GM18951 (cell line): ENCODE data around the gene TBPL1.

ENCODE experiments used
- POLR2A ChIP-seq: IDR thresholded peaks from 4 replicates; pipeline ENCODE4 v1.6.1; 2011; ENCODE audit warnings: mild to moderate bottlenecking; ENCODE audit not compliant: insufficient read length, insufficient read depth; ENCODE audit errors: extremely low read depth
- in situ Hi-C: fragments of 300-500 bp; cut with MboI; formaldehyde crosslinking; loops from one replicate; pipeline ENCODE4 v1.12.0; 2022; ENCODE audit warnings: low sequenced_read_pairs, mixed read lengths, inconsistent platforms; ENCODE audit not compliant: unreplicated experiment

TBPL1 gene

DNA sequence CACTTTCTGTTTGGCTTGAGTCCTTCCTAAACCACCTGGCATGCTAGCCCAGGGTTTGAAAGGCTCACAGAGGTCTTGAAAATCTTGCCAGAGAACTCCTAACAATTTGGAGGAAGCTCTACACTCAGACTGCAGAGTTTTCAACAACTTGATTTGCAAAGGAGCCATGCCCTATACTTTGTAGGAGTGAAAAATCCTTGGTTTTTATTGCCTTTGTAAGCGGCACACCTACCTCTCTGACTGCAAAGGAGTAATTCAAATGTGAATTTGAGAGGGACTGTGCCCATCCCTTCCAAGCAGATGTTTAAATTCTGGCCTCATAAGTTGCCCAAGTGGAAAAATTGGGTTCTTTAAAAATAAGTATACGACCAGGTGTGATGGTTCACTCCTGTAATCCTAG is 58.0 kb downstream of the TBPL1 start:
- TF ChIP-seq POLR2A: no peak
- in situ Hi-C loops: no loop called here

DNA sequence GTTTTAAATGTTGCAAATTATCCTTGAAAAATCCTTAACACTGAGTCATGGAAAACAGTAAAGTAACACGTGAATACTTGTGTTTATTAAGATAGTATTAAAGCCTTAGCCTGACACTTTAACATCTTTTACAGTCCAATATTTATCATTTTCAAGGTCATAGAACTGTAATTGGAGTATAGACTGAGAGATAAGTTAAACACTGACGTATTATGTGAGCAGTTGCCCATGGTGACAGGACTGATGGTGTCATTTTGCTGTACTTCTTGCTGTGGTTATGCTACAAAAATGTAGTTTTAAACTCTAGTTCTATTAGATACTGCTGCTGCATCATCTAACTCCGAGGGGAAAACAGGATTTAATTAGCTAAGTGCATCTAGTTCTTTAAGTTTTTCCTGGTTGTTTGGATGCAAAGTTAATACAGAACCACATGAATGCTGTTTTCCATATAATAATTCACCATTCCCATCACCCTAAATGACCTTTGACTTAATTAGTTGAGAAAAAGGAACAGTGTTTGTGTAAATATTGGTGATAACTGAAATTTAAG is 61.6 kb downstream of the TBPL1 start:
- in situ Hi-C loops: no loop called here
- no peak for TF ChIP-seq POLR2A

DNA sequence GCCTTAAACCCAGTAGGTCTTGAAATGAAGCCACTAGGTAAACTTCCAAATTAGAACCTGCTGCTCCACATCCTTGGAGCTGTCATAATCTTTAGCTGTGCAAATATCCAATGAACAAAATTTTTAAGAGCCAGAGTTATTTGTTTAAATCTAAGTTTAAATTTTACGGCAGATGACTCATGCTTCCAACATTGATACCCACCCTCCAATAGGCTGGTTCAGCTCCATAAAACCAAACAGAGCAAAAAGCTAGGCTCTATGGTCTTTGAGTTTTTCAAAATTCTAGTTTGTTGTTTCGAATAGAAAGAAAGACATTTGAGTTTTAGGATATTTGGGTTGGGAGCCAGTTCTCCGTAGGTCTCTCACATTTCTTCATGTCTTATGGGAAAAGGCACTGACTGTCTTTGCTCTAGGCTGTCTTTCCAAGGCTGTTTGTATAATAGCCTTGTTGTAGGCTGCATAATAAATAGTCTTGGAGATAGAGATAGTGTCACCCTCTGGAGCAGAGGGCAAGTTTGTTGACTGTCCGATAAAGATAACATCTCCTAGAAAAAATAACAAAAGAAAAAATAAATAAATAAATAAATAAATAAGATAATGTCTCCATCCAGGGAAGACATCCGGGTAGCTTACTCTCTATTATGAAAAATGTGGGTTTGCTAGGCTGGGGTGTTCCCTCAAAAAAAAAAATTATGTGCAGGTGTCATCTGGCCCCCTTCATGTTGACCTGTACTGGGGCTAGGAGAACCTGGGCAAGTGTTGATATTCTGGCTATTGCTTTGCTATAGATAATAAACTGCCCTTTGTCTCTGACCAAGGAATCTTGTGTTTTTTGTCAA is 62.9 kb downstream of the TBPL1 start:
- no peak for TF ChIP-seq POLR2A
- in situ Hi-C loops: no loop called here

DNA sequence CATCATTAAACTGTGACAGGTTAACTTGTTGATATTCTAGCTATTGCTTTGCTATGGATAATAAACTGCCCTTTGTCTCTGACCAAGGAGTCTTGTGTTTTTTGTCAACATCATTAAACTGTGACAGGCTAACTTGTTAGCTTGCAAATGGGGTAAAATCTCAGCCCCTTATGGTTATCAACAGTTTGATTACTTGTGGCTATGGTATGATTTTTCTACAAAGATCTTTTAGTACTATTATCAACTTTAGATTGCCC is 63.5 kb downstream of the TBPL1 start:
- in situ Hi-C loops: no loop called here
- TF ChIP-seq POLR2A: no peak

GRCh38 chr6:134020071-134020470 is 67.0 kb downstream of the TBPL1 start:
- in situ Hi-C loops: no loop called here
- TF ChIP-seq POLR2A: no peak

GRCh38 chr6:134020543-134020942 is 67.5 kb downstream of the TBPL1 start:
- TF ChIP-seq POLR2A: no peak
- in situ Hi-C loops: no loop called here

GRCh38 chr6:134020968-134021367 is 67.9 kb downstream of the TBPL1 start:
- TF ChIP-seq POLR2A: no peak
- in situ Hi-C loops: no loop called here

DNA sequence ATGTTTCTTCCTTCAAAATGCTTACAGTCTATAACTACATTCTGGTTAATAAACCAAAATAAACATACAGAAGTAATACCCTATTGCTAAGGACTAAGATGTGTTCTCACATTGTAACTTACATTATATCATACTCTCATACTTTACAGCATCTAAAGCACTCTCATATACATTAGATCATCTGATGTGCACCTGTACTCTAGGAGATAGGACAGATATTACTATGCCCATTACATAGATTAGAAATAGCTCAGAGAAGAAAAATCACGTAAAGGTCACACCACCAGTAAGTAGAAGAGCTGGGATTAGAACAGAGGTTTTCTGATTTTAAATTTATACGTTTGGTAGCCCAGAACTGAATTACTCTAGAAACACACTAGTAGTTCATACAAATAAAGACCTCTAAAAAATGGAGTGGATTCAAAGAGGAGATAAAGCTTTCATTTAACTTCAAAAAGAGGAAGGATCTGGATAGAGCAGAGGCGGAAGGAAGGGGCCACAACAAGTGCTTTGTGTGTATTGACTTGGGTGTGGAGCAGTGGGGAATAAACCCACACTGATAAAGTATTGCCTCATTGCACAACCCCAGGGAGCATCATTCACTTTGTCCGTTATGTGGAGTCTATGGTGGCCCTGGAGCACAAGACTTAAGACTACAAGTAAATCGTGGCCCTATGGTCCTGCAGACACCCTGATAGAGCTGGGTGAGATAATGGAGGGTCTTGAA is 68.5 kb downstream of the TBPL1 start:
- in situ Hi-C loops: no loop called here
- TF ChIP-seq POLR2A: no peak

DNA sequence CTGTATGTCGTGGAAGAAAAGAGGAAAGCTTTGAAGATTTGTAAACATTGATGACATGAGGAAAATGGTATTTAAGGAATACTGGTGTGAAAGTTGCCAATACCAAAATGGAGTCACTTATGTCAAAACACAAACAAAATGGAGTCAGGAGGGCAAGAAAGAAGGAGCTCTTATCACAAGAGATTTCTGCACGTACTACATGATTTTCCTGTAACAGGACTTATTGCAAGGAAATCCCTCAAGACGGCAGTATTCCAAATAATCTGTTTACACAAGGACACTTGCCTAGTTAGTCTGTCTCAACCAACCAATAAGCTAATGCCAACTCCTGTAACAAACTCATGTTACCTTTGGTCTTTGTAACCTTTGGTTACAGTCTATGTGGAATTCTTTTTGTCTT is 69.6 kb downstream of the TBPL1 start:
- TF ChIP-seq POLR2A: no peak
- in situ Hi-C loops: no loop called here

DNA sequence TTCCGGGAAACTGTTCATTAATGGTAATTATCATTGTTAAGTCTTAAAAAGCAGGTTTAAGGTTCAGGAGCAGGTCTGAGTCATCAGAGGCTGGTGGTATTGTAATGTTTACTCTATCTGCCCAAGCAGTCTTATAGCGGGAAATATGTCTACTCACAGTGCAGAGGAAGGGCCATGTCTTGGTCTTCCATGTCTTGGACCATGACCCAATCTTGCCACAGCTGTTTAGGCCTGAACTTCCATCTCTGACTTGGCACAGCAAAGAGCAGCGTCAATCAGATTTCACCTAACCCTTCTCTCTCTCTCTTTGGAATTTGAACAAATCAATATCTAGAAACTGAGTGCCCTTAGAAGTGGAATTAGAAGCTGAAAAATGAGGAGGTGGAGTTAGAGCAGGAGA is 73.6 kb downstream of the TBPL1 start:
- TF ChIP-seq POLR2A: no peak
- in situ Hi-C loops: no loop called here

GRCh38 chr6:134028438-134028837 is 75.4 kb downstream of the TBPL1 start:
- in situ Hi-C loops: no loop called here
- no peak for TF ChIP-seq POLR2A

DNA sequence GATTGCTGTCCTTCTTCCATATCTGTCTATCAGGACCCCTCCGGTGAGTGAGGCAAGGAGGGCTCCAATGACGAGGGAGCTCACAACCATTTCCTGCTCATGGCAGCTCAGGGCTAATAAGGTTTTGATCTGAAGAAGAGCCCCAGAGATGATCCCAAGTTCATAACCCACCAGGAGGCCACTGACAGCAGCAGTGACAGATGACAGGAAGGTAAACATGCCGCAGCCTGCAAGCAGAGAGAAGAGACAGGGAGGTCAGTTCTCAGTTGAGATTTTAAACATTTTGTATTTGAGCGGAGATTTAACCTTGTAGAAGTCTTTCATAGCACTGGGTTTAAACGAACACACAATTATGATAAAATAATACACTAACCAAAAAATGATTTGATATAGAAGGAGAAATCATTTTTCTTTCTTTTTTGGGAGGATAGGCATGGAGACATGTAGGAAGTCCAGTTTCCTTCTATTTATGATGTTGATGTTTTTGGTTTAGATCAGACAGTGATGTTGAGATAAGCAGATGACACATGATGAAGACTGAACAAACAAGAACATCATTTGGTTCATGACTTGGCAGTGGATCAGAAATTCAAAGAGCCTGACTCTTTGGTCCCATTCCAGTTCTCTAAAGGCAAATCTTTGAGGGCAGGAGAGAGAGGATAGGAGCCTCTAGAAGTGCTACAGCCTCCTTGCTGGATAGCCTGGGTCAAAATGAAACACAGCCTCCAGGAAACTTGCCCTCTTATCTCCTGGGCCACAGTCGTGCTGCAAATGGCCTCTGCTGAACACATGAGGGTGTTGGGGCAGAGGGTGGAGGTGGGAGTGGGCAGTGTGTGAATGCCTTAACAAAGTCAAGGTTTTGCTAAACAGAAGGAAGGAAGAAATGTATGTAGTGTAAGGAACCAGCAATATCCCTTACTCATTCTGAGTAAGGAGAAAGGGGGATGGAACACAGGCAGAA is 76.8 kb downstream of the TBPL1 start:
- TF ChIP-seq POLR2A: no peak
- in situ Hi-C loops: no loop called here

DNA sequence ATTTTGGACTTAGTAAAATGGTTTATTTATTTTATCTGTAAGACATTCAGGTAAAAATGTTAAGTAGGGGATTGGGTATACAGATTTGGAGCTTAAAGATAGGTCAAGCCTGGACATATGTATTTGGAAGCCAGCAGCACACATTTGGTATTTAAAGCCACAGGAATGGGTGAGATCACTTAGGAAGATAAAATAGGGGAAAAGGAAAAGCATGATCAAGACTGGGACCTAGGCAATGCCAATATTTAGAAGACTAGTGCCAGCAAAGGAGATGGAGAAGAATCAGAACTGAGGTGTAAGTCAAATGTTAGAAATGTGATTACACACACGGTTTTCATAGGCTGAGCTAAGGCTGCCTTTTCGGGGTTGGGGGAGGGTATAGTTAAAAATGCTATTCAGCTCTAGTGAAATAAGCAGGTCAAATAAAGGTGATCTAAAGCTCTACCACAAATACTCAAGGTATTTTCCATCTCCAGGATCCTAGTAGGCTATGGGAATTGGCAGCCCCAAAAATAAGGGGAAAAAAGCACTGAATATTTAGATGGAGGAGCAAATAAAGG is 78.8 kb downstream of the TBPL1 start:
- in situ Hi-C loops: no loop called here
- TF ChIP-seq POLR2A: no peak
